Glomerular visceral epithelial cell (primary cell): ENCODE results near the gene PPP4R4.
"Not testable (repeated sequence)": the region's sequence is repeated elsewhere in the genome, so short reads cannot be mapped to it uniquely, and the experiment has no call there.

Experiments
- DNase-seq: peaks from one replicate; pipeline ENCODE4 v3.0.0-alpha.2; 2016; ENCODE audit errors: extremely low spot score

Gene PPP4R4

DNA sequence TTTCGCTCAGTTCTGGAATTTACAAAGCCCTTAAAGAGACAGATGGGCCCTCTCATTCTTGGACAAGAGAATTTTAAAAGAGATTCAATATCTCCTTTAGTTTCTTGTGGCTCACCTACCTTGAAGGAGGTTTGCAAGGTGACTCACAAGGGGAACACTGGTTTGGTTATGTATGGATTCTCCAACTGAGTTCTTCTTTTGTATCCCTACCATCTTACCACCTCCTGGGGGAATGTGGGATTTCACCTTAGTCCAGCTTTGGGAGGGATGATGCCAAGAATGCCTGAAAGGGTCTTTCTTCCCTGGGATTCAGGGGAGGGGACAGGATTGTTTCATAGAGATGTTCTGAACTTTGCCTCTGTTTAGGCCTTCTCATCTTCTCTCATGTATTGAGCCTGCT, 3.7 kb downstream of the PPP4R4 start:
- DNase-seq = peak; percentile 6

- DNase-seq = no peak
Observed at GRCh38 chr14:94179244-94179643, 5.1 kb downstream of the PPP4R4 start.

DNA sequence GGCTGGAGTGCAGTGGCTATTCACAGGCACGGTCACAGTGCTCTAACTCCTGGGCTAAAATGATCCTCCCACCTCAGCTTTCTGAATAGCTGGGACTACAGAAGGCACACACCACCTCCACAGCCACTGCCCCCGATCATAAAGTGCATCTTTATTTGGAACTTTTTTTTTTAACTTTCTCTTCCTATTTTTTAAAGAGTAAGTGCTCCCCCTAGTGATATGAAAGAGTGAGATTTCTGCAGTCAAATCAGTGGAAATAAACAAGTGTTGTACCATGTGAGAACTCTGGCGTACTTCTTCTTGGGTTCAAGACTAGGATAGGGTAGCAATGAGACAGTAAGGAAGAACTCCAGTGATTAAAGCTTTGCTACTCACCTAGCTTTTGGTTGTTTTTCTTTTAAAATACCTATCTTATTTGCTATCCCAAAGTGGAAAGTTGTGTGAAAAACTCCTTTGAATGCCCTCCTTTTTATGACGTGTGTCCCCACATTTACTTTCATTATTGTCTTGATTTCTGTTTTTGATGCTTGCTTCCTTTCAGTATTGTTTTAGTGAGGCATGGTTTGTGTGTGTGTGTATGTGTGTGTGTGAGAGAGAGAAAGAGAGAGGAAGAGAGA, 6.6 kb downstream of the PPP4R4 start:
- DNase-seq = peak; percentile 55

DNA sequence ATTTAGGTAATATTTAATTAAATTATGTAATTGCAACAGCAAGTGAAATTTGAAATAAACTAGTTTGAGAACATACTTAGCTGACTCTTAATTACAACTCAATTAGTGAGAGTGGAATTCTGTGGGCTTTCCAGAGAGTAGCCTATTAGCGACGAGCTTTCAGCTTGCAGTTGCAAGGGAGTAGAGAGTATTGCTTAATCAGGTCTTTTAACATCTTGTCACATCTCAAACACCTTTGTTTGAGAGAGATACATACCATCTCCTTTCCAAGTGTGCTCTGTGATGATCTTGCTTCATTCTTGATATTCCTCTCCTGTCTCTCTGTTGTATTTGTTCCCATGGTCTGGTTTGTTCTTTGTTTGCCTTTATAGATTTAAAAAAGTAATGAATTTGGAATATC, 7.7 kb downstream of the PPP4R4 start:
- DNase-seq = no peak

GRCh38 chr14:94192536-94192935, 18.4 kb downstream of the PPP4R4 start:
- no peak for DNase-seq

- DNase-seq = no peak
Observed at GRCh38 chr14:94193776-94194175, 19.7 kb downstream of the PPP4R4 start.

- no peak for DNase-seq
Observed at GRCh38 chr14:94196057-94196456, 21.9 kb downstream of the PPP4R4 start.

DNA sequence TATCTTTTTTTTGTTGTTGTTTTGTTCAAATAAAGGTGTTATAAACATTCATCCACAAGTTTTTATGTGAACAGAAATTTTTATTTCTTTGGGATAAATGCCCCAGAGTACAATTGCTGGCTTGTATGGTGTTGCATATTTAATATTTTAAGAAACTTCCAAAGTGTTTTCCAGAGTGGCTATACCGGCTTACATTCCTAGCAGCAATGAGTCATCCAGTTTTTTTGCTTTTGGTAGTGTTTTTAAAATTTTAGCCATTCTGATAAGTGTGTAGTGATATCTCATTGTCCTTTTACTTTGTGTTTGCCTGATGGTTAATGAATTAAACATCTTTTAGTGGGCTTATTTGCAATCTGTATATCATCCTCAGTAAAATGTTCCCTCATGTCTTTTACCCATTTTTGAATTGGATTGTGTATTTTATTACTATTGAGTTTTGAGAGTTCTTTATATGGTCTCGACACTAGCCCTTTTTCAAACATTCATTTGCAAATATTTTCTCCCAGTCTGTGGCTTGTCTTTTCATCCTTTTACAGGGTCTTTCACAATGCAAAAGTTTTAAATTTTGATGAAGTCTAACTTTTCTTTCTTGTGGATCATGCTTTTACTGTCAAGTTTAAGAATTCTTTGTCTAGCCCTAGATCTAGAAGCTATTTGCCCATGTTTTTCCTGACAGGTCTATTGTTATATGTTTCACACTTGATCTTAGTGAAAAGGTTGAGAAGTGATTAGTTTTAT, 29.5 kb downstream of the PPP4R4 start:
- DNase-seq = no peak

GRCh38 chr14:94213021-94213420, 38.9 kb downstream of the PPP4R4 start:
- peak; percentile 41 for DNase-seq

DNA sequence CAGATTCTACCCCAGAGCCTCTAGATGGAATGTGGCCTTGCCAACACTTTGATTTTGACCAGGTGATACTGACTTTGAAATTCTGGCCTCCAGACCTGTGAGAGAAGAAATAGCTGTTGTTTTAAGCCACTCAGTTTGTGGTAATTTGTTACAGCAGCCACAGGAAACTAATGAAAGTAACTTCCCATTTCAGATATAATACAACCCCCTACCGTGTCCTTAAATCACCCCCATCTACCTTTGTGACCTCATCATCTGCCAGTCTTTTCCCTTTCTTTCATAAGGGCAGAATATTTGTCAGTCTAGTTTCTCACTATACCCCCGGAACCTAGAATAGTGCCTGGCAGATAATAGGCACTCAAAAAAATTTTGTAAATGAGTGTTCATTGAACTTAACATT, 39.6 kb downstream of the PPP4R4 start:
- no peak for DNase-seq

GRCh38 chr14:94217116-94217515, 43.0 kb downstream of the PPP4R4 start:
- no peak for DNase-seq

DNA sequence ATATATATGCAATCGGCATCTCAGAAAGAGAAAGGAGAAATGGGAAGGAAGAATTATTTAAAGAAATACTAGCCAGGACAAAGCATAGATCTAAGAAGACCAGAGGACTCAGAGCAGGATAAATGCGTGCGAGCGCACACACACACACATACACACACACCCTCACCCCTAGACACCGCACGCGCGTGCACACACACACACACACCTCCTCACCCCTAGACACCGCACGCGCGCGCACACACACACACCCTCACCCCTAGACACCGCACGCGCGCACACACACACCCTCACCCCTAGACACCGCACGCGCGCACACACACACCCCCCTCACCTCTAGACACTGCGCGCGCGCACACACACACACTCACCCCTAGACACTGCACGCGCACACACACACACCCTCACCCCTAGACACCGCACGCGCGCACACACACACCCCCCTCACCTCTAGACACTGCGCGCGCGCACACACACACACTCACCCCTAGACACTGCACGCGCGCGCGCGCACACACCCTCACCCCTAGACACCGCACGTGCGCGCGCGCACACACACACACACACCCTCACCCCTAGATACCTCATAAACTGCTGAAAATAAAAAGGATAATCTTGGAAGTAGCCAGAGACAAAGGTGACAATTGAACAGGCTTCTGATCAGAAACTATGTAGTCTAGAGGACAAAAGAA, 44.2 kb downstream of the PPP4R4 start:
- not testable (repeated sequence) for DNase-seq

DNA sequence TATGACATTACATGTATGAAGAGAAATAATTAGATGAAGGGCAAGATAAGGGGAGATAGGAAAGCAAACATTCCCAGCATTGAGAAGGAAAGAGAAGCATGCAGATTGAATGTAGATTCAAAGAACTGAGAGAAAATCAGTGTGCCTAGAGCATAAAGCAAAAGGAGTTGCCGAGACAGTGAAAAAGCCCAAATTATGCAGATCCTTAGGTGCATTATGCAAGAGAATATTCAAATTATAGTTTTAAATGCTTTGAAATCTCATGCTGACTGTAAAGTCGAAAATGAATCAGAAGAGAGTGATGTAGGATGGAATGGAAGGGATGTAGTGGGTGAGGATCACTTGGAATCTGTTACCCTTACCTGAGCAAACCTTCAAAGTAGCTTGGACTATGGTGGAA, 49.9 kb downstream of the PPP4R4 start:
- DNase-seq = no peak

- DNase-seq = no peak
Observed at GRCh38 chr14:94225460-94226378, 51.6 kb downstream of the PPP4R4 start.

DNA sequence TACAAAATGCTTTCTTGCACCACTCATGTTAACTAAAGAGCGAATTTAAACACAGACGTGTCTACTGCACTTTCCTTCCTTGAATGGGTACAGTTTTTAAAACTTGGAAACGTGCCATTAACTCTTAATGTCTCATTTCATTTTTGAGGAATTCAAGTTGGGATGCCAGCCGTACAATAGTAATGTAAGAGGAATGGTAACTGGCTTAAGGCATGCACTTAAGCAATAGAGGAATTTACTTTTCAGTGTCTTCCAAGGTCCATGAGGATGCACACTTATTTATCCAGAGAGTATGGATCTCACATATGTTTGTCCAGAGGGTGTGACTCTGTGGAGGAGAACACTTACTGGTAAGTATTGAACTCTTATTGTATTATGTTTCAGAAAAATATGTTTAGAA, 52.9 kb downstream of the PPP4R4 start:
- DNase-seq = no peak

DNA sequence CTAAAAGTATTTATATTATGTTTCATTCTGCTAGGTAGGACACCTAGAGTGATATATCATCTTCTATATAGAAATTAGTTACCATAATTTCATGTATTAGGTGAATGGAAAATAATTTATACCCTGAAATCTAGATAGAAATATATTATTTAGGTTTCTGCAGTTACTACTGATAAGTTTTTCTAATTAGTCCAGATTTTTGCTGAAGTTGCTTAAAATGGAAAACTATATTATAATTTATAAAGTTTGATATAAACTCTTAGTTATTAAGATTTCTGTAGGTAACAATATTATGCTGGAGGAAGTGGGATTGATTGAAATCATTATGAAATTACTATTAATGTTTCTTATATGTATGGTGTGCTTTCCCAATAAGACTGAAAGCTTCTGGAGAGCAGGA, 62.9 kb downstream of the PPP4R4 start:
- no peak for DNase-seq

- DNase-seq = no peak
Observed at GRCh38 chr14:94237983-94238382, 63.9 kb downstream of the PPP4R4 start.

DNA sequence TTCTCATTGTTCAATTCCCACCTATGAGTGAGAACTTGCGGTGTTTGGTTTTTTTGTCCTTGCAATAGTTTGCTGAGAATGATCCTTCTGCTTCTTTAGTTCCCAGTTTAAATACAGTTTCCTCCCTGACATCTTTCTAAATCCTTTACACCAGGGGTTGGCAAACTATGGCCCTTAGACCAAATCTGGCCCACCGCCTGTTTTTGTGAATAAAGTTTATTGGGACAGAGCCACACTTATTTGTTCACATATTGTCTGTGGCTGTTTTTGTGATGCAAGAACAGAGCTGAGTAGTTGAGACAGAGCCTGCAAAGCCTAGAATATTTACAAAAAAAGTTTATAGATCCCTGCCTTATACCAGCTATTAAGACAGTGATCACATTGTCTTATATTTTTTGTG, 65.3 kb downstream of the PPP4R4 start:
- no peak for DNase-seq

DNA sequence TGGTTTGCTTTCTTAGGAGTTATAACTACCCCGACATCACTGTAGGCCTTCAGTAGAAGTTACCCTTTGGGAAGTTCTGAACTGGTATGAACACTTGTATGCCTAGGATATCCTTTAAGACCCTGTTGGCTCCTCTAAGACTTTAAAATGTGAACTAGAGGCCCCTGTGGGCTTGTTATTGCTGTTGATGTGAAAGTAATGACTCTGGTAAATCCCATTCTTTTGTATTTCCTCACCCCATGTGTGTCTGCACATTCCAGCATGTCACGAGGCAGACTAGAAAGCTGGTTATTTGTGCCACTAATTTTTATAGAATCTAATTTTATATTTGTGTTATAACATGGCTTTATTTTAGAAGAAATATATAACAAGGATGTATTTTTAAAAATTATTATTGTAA, 70.1 kb downstream of the PPP4R4 start:
- no peak for DNase-seq

DNA sequence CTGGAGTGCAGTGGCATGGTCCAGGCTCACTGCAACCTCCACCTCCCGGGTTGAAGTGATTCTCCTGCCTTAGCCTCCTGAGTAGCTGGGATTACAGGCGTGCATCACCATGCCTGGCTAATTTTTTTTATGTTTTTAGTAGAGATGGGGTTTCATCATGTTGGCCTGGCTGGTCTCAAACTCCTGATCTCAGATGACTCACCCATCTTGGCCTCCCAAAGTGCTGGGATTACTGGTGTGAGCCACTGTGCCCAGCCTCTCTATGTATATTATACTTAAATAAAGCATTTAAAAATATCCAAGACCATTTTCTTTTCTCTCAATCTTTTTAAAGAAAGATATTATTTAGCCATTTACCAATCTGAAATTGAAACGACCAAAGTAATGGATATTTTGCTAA, 90.1 kb downstream of the PPP4R4 start:
- not testable (repeated sequence) for DNase-seq

- no peak for DNase-seq
Observed at GRCh38 chr14:94267352-94267751, 93.2 kb downstream of the PPP4R4 start.

DNA sequence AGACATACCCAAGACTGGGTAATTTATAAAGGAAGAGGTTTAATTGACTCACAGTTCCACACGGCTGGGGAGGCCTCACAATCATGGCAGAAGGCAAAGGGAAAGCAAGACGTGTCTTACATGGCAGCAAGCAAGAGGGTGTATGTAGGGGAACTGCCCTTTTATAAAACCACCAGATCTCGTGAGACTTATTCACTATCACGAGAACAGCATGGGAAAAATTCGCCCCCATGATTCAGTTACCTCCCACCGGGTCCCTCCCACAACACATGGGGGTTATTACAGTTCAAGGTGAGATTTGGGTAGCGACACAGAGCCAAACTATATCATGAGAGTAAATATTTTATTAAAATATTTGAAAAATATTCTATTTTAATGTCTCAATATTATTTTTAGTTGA, 94.5 kb downstream of the PPP4R4 start:
- DNase-seq = not testable (repeated sequence)
